HepG2 (cell line): ENCODE data around the gene NFKBIA. TPM values are rescaled to one million over a fixed set of nuclear protein-coding genes. Genes with fewer than 3 reads are reported as not detected.

Experiments
- ARHGAP35 ChIP-seq: sonication (generic); formaldehyde crosslinking; IDR thresholded peaks from 2 replicates; pipeline ENCODE4 v1.9.0; 2022; ENCODE audit warnings: mild to moderate bottlenecking, inconsistent platforms, moderate library complexity, missing genetic modification reagents, borderline replicate concordance
- ATF6 ChIP-seq: sonication (generic); formaldehyde crosslinking; conservative IDR thresholded peaks from 2 replicates; pipeline ENCODE4 v1.4.0; 2020; ENCODE audit warnings: missing genetic modification reagents
- CHD2 ChIP-seq: IDR thresholded peaks from 2 replicates; pipeline ENCODE4 v1.6.1; 2011; ENCODE audit warnings: low read depth, low read length, improper control_type of control experiment
- FOXK2 ChIP-seq: fragments of 450-650 bp; IDR thresholded peaks from 2 replicates; pipeline ENCODE4 v1.6.1; 2016
- MAFF ChIP-seq: IDR thresholded peaks from 2 replicates; pipeline ENCODE4 v1.6.1; 2011; ENCODE audit warnings: low read depth, low read length, improper control_type of control experiment
- MYNN ChIP-seq: sonication (generic); formaldehyde crosslinking; IDR thresholded peaks from 2 replicates; pipeline ENCODE4 v1.4.0; 2020; ENCODE audit warnings: mild to moderate bottlenecking, low read depth, missing genetic modification reagents
- NCOA5 ChIP-seq: sonication (generic); formaldehyde crosslinking; IDR thresholded peaks from 2 replicates; pipeline ENCODE4 v1.4.0; 2020; ENCODE audit warnings: missing genetic modification reagents
- NFE2L1 ChIP-seq: sonication (generic); formaldehyde crosslinking; IDR thresholded peaks from 2 replicates; pipeline ENCODE4 v1.4.0; 2020; ENCODE audit warnings: missing genetic modification reagents, mild to moderate bottlenecking, borderline replicate concordance
- NFYB ChIP-seq: sonication (generic); formaldehyde crosslinking; IDR thresholded peaks from 2 replicates; pipeline ENCODE4 v1.4.0; 2020; ENCODE audit warnings: missing genetic modification reagents
- NKX3-1 ChIP-seq: sonication (generic); formaldehyde crosslinking; IDR thresholded peaks from 2 replicates; pipeline ENCODE4 v1.5.0; 2020; ENCODE audit warnings: missing genetic modification reagents
- PAF1 ChIP-seq: IDR thresholded peaks from 2 replicates; pipeline ENCODE4 v1.6.1; 2016; ENCODE audit warnings: missing genetic modification reagents, missing compliant biosample characterization
- PBX2 ChIP-seq: IDR thresholded peaks from 2 replicates; pipeline ENCODE4 v1.6.1; 2016; ENCODE audit warnings: control low read depth
- PBX3 ChIP-seq: sonication (generic); formaldehyde crosslinking; IDR thresholded peaks from 2 replicates; pipeline ENCODE4 v1.8.1; 2023; ENCODE audit warnings: missing genetic modification reagents, inconsistent platforms, borderline replicate concordance
- PRMT3 ChIP-seq: sonication (generic); formaldehyde crosslinking; IDR thresholded peaks from 2 replicates; pipeline ENCODE4 v1.8.1; 2022; ENCODE audit warnings: low read depth, mild to moderate bottlenecking, moderate library complexity, missing genetic modification reagents, borderline replicate concordance
- RBM39 ChIP-seq: fragments of 200-400 bp; formaldehyde crosslinking; IDR thresholded peaks from one replicate; pipeline ENCODE4 v1.6.1; 2018; ENCODE audit warnings: antibody characterized with exemption, mild to moderate bottlenecking, low read depth, low read length; ENCODE audit not compliant: poor library complexity, severe bottlenecking
- SATB2 ChIP-seq: sonication (generic); formaldehyde crosslinking; IDR thresholded peaks from 2 replicates; pipeline ENCODE4 v1.5.0; 2020; ENCODE audit warnings: missing genetic modification reagents
- XRCC5 ChIP-seq: fragments of 200-400 bp; formaldehyde crosslinking; optimal IDR thresholded peaks from 2 replicates; pipeline ENCODE3; 2017; ENCODE audit warnings: mild to moderate bottlenecking, low read length
- ZMYM3 ChIP-seq: sonication (generic); formaldehyde crosslinking; IDR thresholded peaks from 2 replicates; pipeline ENCODE4 v1.5.1; 2020; ENCODE audit warnings: mild to moderate bottlenecking, missing genetic modification reagents
- ZNF235 ChIP-seq: sonication (generic); formaldehyde crosslinking; IDR thresholded peaks from 2 replicates; pipeline ENCODE4 v1.8.1; 2023; ENCODE audit warnings: mild to moderate bottlenecking, missing genetic modification reagents, borderline replicate concordance
- ZNF275 ChIP-seq: sonication (generic); formaldehyde crosslinking; IDR thresholded peaks from 2 replicates; pipeline ENCODE4 v1.8.0; 2022; ENCODE audit warnings: missing genetic modification reagents, mild to moderate bottlenecking, inconsistent platforms, borderline replicate concordance
- ZNF317 ChIP-seq: sonication (generic); formaldehyde crosslinking; IDR thresholded peaks from 2 replicates; pipeline ENCODE4 v1.5.0; 2020; ENCODE audit warnings: mild to moderate bottlenecking, missing genetic modification reagents
- ZNF629 ChIP-seq: sonication (generic); formaldehyde crosslinking; conservative IDR thresholded peaks from 2 replicates; pipeline ENCODE4 v1.5.0; 2020; ENCODE audit warnings: missing genetic modification reagents
- ZNF784 ChIP-seq: sonication (generic); formaldehyde crosslinking; IDR thresholded peaks from 2 replicates; pipeline ENCODE4 v1.5.1; 2020; ENCODE audit warnings: missing genetic modification reagents, mild to moderate bottlenecking, borderline replicate concordance
- ZNF891 ChIP-seq: sonication (generic); formaldehyde crosslinking; IDR thresholded peaks from 2 replicates; pipeline ENCODE4 v1.5.0; 2020; ENCODE audit warnings: mild to moderate bottlenecking, missing genetic modification reagents
- polyA plus RNA-seq, 8 experiments: library from polyadenylated mRNA; depleted of rRNA in 3 of 8; stranded (reverse) in 7 of 8; unstranded in 1 of 8; fragments of >200 nt; fragmentation: Illumina TruSeq in 4 of 8; extraction: Trizol in 4 of 8; gene quantifications; 2 replicates each; pipeline versions ENCODE4 v1.2.1 to v1.2.3, GENCODE V29; 2011 to 2016; ENCODE audit warnings: low read depth in 4 of 8, missing spikeins in 1 of 8, mixed read lengths in 1 of 8; ENCODE audit not compliant: insufficient read depth in 1 of 8
- total RNA-seq, 5 experiments: library from RNA; depleted of rRNA; stranded (reverse); fragments of >200 nt; fragmentation: Illumina TruSeq; extraction: Trizol; gene quantifications; 2 replicates each; pipeline ENCODE4 v1.2.3, GENCODE V29; 2016; ENCODE audit warnings: low read depth in 1 of 5

NFKBIA gene
- total and polyA plus RNA-seq, 2 of the 13 experiments (the other 11 are each of a cell fraction or from before 2014, with no cell fraction given) = 197 to 319 TPM

- TF ChIP-seq ZNF629 (CRISPR knock-in tag) (no peak), RBM39 (no peak), PRMT3 (CRISPR knock-in tag) (no peak), NFYB (no peak), FOXK2 (peak; percentile 68), NCOA5 (CRISPR knock-in tag) (no peak), XRCC5 (no peak), SATB2 (CRISPR knock-in tag) (no peak), PAF1 (CRISPR knock-in tag) (no peak), CHD2 (no peak), PBX3 (CRISPR knock-in tag) (no peak), MAFF (no peak), ZNF891 (CRISPR knock-in tag) (peak; percentile 64; the same call in 1 of the 2 replicates), NFE2L1 (CRISPR knock-in tag) (no peak), ZNF784 (CRISPR knock-in tag) (no peak), ZNF235 (no peak), NKX3-1 (CRISPR knock-in tag) (no peak), ARHGAP35 (CRISPR knock-in tag) (no peak), ZNF275 (CRISPR knock-in tag) (no peak), PBX2 (no peak), ATF6 (CRISPR knock-in tag) (no peak), MYNN (CRISPR knock-in tag) (no peak), ZMYM3 (no peak), ZNF317 (CRISPR knock-in tag) (no peak)
Observed at GRCh38 chr14:35352274-35353233, 52.0 kb downstream of the NFKBIA start (continued).
